ENCODE measurements around the gene LENG9.
"Not testable (repeated sequence)": the region's sequence is repeated elsewhere in the genome, so short reads cannot be mapped to it uniquely, and the experiment has no call there.

LENG9 gene

GRCh38 chr19:54478677-54479266 lies 15.2 kb upstream of the LENG9 start:
- DNase-seq, result peak; percentile 52

- no peak for DNase-seq
Measured at GRCh38 chr19:54477650-54478049, 14.1 kb upstream of the LENG9 start.

GRCh38 chr19:54475706-54476105 lies 12.1 kb upstream of the LENG9 start:
- no peak for DNase-seq

- DNase-seq, result no peak
Measured at GRCh38 chr19:54473892-54474372, 10.4 kb upstream of the LENG9 start.

- DNase-seq, result peak; percentile 93
Measured at GRCh38 chr19:54473071-54473891, 9.7 kb upstream of the LENG9 start, which contains the start of gene CDC42EP5. CDC42EP5 (minus strand) TSS chr19:54473296; CDS start chr19:54465547, 7,749 bp downstream.

GRCh38 chr19:54470991-54471782 lies 7.6 kb upstream of the LENG9 start:
- no peak for DNase-seq

- no peak for DNase-seq
Measured at GRCh38 chr19:54470276-54470887, 6.8 kb upstream of the LENG9 start.

GRCh38 chr19:54469496-54469934 lies 5.9 kb upstream of the LENG9 start:
- DNase-seq, result no peak

- not testable (repeated sequence) for DNase-seq
Measured at GRCh38 chr19:54466110-54466480, 2.5 kb upstream of the LENG9 start.

GRCh38 chr19:54465426-54466109 lies 2.0 kb upstream of the LENG9 start:
- no peak for DNase-seq

- DNase-seq, result peak; percentile 82
Measured at GRCh38 chr19:54464630-54465425, 1.2 kb upstream of the LENG9 start.

- DNase-seq, result peak; percentile 73
Measured at GRCh38 chr19:54464044-54464629, 559 bp upstream of the LENG9 start.

- peak; percentile 79 for DNase-seq
Measured at GRCh38 chr19:54462655-54463530, 685 bp downstream of the LENG9 start.

GRCh38 chr19:54462047-54462654 lies 1.4 kb downstream of the LENG9 start:
- DNase-seq, result no peak

- no peak for DNase-seq
Measured at GRCh38 chr19:54461613-54462012, 2.0 kb downstream of the LENG9 start.

GRCh38 chr19:54461210-54461609 lies 2.4 kb downstream of the LENG9 start:
- no peak for DNase-seq

GRCh38 chr19:54460230-54461005 lies 3.2 kb downstream of the LENG9 start:
- DNase-seq, result no peak

Data from fibroblast of skin of abdomen (primary cell).